ENCODE results near the gene PRDX5.

PRDX5 gene

DNA sequence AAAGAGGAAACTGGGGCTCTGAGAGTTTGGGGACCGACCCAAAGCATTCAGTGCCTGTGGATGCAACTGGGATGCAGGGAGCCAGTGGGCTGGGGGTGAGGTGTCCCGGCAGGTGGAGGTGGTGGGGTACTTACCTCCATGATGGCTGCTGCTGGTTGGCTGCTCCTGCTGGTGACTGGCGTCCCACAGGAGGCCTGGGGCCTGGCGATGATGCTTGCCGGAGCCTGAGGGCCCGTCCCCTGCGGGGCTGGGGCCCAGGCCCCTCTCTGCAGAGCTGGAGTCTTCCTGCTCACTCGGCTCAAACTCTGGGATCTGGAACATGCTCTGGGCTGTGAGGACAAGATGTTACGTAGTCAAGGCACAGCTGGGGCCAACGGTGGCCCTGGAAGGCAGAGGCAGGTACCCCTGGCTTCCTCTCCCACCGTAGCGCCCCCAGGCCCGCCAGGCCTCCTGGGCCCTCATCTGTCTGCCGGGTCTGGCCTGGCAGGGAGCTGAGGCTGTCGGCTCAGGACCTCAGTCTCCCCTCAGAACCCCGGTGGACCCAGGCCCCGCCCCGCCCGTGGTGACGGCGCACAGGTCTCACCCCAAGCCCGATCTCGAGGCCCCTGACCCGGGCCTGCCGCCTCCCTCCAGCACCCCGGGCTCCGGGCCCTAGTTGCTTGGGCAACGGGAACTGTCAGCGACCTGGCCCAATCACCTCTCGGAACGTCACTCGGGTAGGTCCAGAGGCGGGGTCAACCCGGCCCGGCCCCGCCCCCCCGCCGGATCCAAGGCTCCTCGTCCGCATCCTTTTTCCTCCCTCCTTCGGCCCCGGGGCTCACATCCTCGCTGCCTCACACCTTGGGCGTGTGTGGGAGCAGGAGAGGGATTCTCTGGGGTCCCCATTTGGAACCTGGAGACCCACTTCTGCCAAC, 33.6 kb upstream of the PRDX5 start, which contains the start of gene BAD:
Gene BAD, minus strand, starts transcription at position 618 of the 914 bp plus-strand sequence. Its CDS starts 297 bp downstream, at position 321.
- Histone ChIP-seq H3K27ac (ENCODE audit: low read depth, low read length) (peak within 1 kb of the TSS; percentile 92), H3K9me3 (ENCODE audit: insufficient read depth, low read length) (no peaks in the 10 kb centered on the region), H2AFZ (ENCODE audit: low read depth, low read length, severe bottlenecking) (peak within 1 kb of the TSS; percentile 88), H3K79me2 (ENCODE audit: insufficient read depth, low read length) (0 out of 2 replicates have a peak, but pooled peaks cover 4% of the 10 kb centered on the region), H3K4me3 (ENCODE audit: insufficient read depth, low read length, poor library complexity, severe bottlenecking) (peak within 1 kb of the TSS; percentile 84), H3K9me2 (replicated peaks; ENCODE audit: insufficient read depth, low read length) (no peaks in the 10 kb centered on the region), H3K27me3 (ENCODE audit: low read length) (no peaks in the 10 kb centered on the region), H3F3A (ENCODE audit: insufficient read depth) (peaks cover 4% of the 10 kb centered on the region; the same call in 1 of the 2 replicates), H3K4me2 (ENCODE audit: low read depth, low read length, poor library complexity, severe bottlenecking) (peak within 1 kb of the TSS; percentile 99), H4K20me1 (ENCODE audit: low read depth, low read length) (no peaks in the 10 kb centered on the region), H3K9ac (ENCODE audit: low read length) (peak within 1 kb of the TSS; percentile 95), H3K36me3 (ENCODE audit: low read length) (no peaks in the 10 kb centered on the region)
- TF ChIP-seq CTCF (IDR thresholded peaks at IDR 0.05; ENCODE audit: insufficient read depth, low read length, poor library complexity, severe bottlenecking) (no peak), EZH2phosphoT487 (conservative IDR thresholded peaks at IDR 0.05; ENCODE audit: low read length) (no peak)

DNA sequence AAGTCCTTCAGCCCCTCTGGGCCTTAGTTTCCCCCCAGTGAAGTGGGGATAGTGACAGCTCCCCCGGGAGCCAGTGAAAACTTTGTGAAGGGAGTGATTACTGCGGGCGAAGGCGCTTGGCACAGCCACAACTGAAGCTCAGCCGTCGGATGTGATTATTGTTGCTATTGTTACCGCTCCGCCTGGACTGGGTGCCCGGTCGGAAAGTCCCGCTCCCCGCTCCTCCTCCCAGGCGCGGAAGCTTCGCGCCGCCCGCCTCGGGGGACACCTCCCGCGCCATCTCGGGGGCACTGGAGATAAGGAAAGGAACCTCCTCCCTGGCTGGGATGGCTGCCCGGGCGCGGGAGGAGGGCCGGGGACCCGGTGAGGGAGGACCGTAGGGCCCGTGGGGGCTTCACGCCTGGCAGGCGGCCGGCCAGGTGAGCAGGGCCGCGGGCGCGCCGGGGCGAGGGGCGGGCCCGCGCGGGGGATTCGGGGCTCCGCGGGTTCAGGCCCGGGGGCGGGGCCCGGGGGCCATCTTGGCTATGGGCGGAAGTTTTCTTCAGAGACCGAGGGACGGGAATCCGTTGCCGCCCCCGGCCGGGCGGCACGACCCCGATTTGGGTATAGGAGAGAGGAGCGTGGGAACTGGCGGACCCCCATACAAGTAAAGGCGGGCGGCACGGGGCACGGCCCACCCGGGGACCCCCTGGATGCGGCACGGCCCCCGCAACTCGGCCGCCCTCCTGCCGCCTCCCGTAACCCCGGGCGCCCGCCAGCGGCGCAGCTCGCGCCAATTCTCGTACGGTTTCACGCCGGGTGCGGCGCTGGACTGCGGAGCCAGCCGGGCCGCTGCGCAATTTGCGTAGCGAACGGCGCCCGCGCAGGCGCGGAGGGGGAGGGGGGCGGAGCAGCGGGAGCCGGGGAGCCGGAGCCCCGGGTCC, 32.7 kb upstream of the PRDX5 start, which contains the start of gene GPR137:
Gene GPR137, plus strand, starts transcription at position 887 of the 923 bp plus-strand sequence. CDS start 677 bp downstream, outside the sequence.
- peak within 1 kb of the TSS; percentile 88 for H2AFZ ChIP-seq (ENCODE audit: low read depth, low read length, severe bottlenecking)
- 0 out of 2 replicates have a peak, but pooled peaks cover 4% of the 10 kb centered on the region for H3K79me2 ChIP-seq (ENCODE audit: insufficient read depth, low read length)
- peak within 1 kb of the TSS; percentile 84 for H3K4me3 ChIP-seq (ENCODE audit: insufficient read depth, low read length, poor library complexity, severe bottlenecking)
- H3K9ac ChIP-seq (ENCODE audit: low read length): peak within 1 kb of the TSS; percentile 95
- no peaks in the 10 kb centered on the region for H4K20me1 ChIP-seq (ENCODE audit: low read depth, low read length)
- H3K9me2 ChIP-seq (replicated peaks; ENCODE audit: insufficient read depth, low read length): no peaks in the 10 kb centered on the region
- peak within 1 kb of the TSS; percentile 99 for H3K4me2 ChIP-seq (ENCODE audit: low read depth, low read length, poor library complexity, severe bottlenecking)
- no peaks in the 10 kb centered on the region for H3K9me3 ChIP-seq (ENCODE audit: insufficient read depth, low read length)
- H3F3A ChIP-seq (ENCODE audit: insufficient read depth): peaks cover 4% of the 10 kb centered on the region; the same call in 1 of the 2 replicates
- peak within 1 kb of the TSS; percentile 92 for H3K27ac ChIP-seq (ENCODE audit: low read depth, low read length)
- no peaks in the 10 kb centered on the region for H3K27me3 ChIP-seq (ENCODE audit: low read length)
- no peaks in the 10 kb centered on the region for H3K36me3 ChIP-seq (ENCODE audit: low read length)
- TF ChIP-seq EZH2phosphoT487 (conservative IDR thresholded peaks at IDR 0.05; ENCODE audit: low read length) (no peak), CTCF (IDR thresholded peaks at IDR 0.05; ENCODE audit: insufficient read depth, low read length, poor library complexity, severe bottlenecking) (no peak)

GRCh38 chr11:64285885-64286800, 31.8 kb upstream of the PRDX5 start:
- no peaks in the 10 kb centered on the region for H3K9me3 ChIP-seq (ENCODE audit: insufficient read depth, low read length)
- peaks cover 4% of the 10 kb centered on the region; the same call in 1 of the 2 replicates for H3F3A ChIP-seq (ENCODE audit: insufficient read depth)
- H3K9ac ChIP-seq (ENCODE audit: low read length): peak overlapping the region; percentile 95
- TF ChIP-seq EZH2phosphoT487 (conservative IDR thresholded peaks at IDR 0.05; ENCODE audit: low read length): no peak
- 0 out of 2 replicates have a peak, but pooled peaks cover 4% of the 10 kb centered on the region for H3K79me2 ChIP-seq (ENCODE audit: insufficient read depth, low read length)
- peak overlapping the region; percentile 84 for H3K4me3 ChIP-seq (ENCODE audit: insufficient read depth, low read length, poor library complexity, severe bottlenecking)
- H3K9me2 ChIP-seq (replicated peaks; ENCODE audit: insufficient read depth, low read length): no peaks in the 10 kb centered on the region
- H2AFZ ChIP-seq (ENCODE audit: low read depth, low read length, severe bottlenecking): peak overlapping the region; percentile 35
- no peaks in the 10 kb centered on the region for H3K36me3 ChIP-seq (ENCODE audit: low read length)
- H4K20me1 ChIP-seq (ENCODE audit: low read depth, low read length): no peaks in the 10 kb centered on the region
- peak overlapping the region; percentile 36; the same call in 1 of the 2 replicates for H3K27ac ChIP-seq (ENCODE audit: low read depth, low read length)
- peak overlapping the region; percentile 99 for H3K4me2 ChIP-seq (ENCODE audit: low read depth, low read length, poor library complexity, severe bottlenecking)
- H3K27me3 ChIP-seq (ENCODE audit: low read length): no peaks in the 10 kb centered on the region

Data from SU-DHL-6 (cell line).